GM19438 (cell line): Measurements from ENCODE around the gene ACO1.
"Not testable (repeated sequence)": the region's sequence is repeated elsewhere in the genome, so short reads cannot be mapped to it uniquely, and the experiment has no call there.

Source experiments
- ATAC-seq: cut with Tn5 transposase; IDR thresholded peaks from one replicate; pipeline ENCODE4 v1.9.1; 2021; ENCODE audit warnings: low read depth; ENCODE audit not compliant: unreplicated experiment

Gene ACO1

GRCh38 chr9:32384364-32385151 lies at the start of gene ACO1:
Gene ACO1 (plus strand): TSS chr9:32384643. CDS start chr9:32405507, 20,864 bp downstream.
- ATAC-seq = peak; percentile 93

- no peak for ATAC-seq
Measured at GRCh38 chr9:32334916-32335895, 49.2 kb upstream of the ACO1 start.

- ATAC-seq = peak; percentile 76
Measured at GRCh38 chr9:32339424-32339823, 45.0 kb upstream of the ACO1 start.

GRCh38 chr9:32340361-32340760 lies 44.1 kb upstream of the ACO1 start:
- no peak for ATAC-seq

GRCh38 chr9:32344551-32345182 lies 39.8 kb upstream of the ACO1 start:
- no peak for ATAC-seq

- no peak for ATAC-seq
Measured at GRCh38 chr9:32345243-32345642, 39.2 kb upstream of the ACO1 start.

GRCh38 chr9:32347571-32347970 lies 36.9 kb upstream of the ACO1 start:
- ATAC-seq = no peak

GRCh38 chr9:32348106-32348695 lies 36.2 kb upstream of the ACO1 start:
- no peak for ATAC-seq

GRCh38 chr9:32349013-32349412 lies 35.4 kb upstream of the ACO1 start:
- ATAC-seq = no peak

- no peak for ATAC-seq
Measured at GRCh38 chr9:32350682-32351081, 33.8 kb upstream of the ACO1 start.

GRCh38 chr9:32351845-32352244 lies 32.6 kb upstream of the ACO1 start:
- no peak for ATAC-seq

- not testable (repeated sequence) for ATAC-seq
Measured at GRCh38 chr9:32353476-32353875, 31.0 kb upstream of the ACO1 start.

GRCh38 chr9:32359452-32359851 lies 25.0 kb upstream of the ACO1 start:
- no peak for ATAC-seq

- ATAC-seq = no peak
Measured at GRCh38 chr9:32360983-32361673, 23.3 kb upstream of the ACO1 start.

GRCh38 chr9:32371279-32371678 lies 13.2 kb upstream of the ACO1 start:
- ATAC-seq = no peak

GRCh38 chr9:32371679-32372078 lies 12.8 kb upstream of the ACO1 start:
- ATAC-seq = no peak

GRCh38 chr9:32376285-32376684 lies 8.2 kb upstream of the ACO1 start:
- no peak for ATAC-seq

- ATAC-seq = peak; percentile 69
Measured at GRCh38 chr9:32378496-32378895, 5.9 kb upstream of the ACO1 start.

GRCh38 chr9:32378993-32379729 lies 5.3 kb upstream of the ACO1 start:
- peak; percentile 62 for ATAC-seq
